Measurements from ENCODE around the gene NUDCD3. TPM values are rescaled to one million over a fixed set of nuclear protein-coding genes. Genes with fewer than 3 reads are reported as not detected.

NUDCD3 gene
- total RNA-seq, 1 experiment from 2014 or later = 94.6 TPM

DNA sequence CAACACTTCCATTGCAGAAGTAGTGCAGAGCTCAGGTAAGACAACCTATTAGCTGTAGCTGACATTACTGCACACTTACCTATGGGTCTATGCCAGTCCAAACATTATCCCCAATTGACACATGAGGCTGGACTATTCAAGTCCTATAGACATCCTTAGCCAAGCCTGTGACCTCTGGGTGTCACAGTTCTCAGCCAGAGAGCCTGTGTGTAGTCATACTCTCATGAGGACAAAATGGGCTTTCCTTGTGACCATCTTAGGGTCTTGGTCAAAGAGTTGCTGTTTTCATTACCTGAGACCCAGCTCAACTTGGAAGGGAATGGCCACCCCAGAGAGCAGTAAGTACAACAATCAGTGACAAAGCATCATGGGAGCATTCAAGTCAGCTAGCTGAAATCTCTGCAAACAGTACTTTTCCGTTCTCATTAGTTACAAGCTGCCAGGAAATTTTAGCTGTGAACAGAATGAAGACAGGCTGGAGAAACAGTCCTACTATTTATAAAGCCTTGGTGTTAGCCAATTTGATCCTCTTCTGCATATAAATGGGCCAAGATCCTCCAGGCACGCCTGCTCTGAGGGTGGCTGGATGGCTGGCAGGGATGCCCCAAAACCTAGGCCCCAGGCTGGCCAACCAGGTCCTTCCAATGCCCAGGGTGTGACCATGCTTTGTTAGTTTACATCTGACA is 44.3 kb downstream of the NUDCD3 start:
- ChIA-PET CTCF (no interaction called here), POLR2A (no interaction called here), RAD21 (ENCODE audit: low non-redundant PET in 1 of 2, low total read pairs in 2 of 2, uncharacterized antibody in 2 of 2, unreplicated experiment in 2 of 2) (no interaction called here)
- Histone ChIP-seq H3K4me2 (ENCODE audit: low read length) (no peak overlapping the region), H3K9ac (ENCODE audit: low read length) (no peak overlapping the region), H3K4me1 (ENCODE audit: control insufficient read depth in 1 of 2, insufficient read depth in 2 of 2, low read length in 2 of 2) (no peaks in the 10 kb centered on the region), H3K36me3 (ENCODE audit: control insufficient read depth in 1 of 2, insufficient read depth in 2 of 2, low read length in 2 of 2) (no peaks in the 10 kb centered on the region), H3K4me3 (replicated peaks in 1 of 2; ENCODE audit: low read depth in 1 of 2, low read length in 2 of 2) (no peak overlapping the region), H2AFZ (ENCODE audit: low read depth, low read length, poor library complexity, severe bottlenecking) (no peak overlapping the region), H3K27me3 (ENCODE audit: insufficient read depth, low read length) (no peaks in the 10 kb centered on the region), H3K27ac (ENCODE audit: low read depth, low read length) (no peak overlapping the region), H4K20me1 (ENCODE audit: insufficient read depth) (no peaks in the 10 kb centered on the region), H3K79me2 (ENCODE audit: insufficient read depth, low read length) (peaks cover 78% of the 10 kb centered on the region), H3K9me2 (ENCODE audit: insufficient read depth) (no peaks in the 10 kb centered on the region), H3K9me3 (ENCODE audit: control insufficient read depth in 1 of 2, insufficient read depth in 1 of 2, low read depth in 1 of 2, low read length in 2 of 2) (no peaks in the 10 kb centered on the region)
- ATAC-seq (no peak), DNase-seq (ENCODE audit: low read depth, low spot score) (no peak)
- intact Hi-C loops (cut with micrococcal nuclease) = no loop called here
- BruUV-seq (replicated peaks) = no TSS peak
- TF ChIP-seq POLR2A (IDR thresholded peaks at IDR 0.05; ENCODE audit: borderline replicate concordance, extremely low read depth, insufficient read depth, insufficient read length) (no peak), EGR1 (IDR thresholded peaks at IDR 0.05; ENCODE audit: low read depth) (no peak), POLR2AphosphoS5 (IDR thresholded peaks at IDR 0.05; ENCODE audit: low read depth, low read length) (no peak), JUND (IDR thresholded peaks at IDR 0.05) (no peak), CEBPB (IDR thresholded peaks at IDR 0.05; ENCODE audit: low read depth) (no peak), SP1 (IDR thresholded peaks at IDR 0.05; ENCODE audit: low read depth) (no peak), CBX3 (IDR thresholded peaks at IDR 0.05; ENCODE audit: low read depth) (no peak), RAD21 (IDR thresholded peaks at IDR 0.05; ENCODE audit: low read depth) (no peak)
- TF ChIP-seq, protein P1, sequence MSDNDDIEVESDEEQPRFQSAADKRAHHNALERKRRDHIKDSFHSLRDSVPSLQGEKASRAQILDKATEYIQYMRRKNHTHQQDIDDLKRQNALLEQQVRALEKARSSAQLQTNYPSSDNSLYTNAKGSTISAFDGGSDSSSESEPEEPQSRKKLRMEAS (IDR thresholded peaks at IDR 0.05) = no peak
- TF ChIP-seq, protein P2, sequence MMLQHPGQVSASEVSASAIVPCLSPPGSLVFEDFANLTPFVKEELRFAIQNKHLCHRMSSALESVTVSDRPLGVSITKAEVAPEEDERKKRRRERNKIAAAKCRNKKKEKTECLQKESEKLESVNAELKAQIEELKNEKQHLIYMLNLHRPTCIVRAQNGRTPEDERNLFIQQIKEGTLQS (IDR thresholded peaks at IDR 0.05) = no peak
- TF ChIP-seq, protein P3, sequence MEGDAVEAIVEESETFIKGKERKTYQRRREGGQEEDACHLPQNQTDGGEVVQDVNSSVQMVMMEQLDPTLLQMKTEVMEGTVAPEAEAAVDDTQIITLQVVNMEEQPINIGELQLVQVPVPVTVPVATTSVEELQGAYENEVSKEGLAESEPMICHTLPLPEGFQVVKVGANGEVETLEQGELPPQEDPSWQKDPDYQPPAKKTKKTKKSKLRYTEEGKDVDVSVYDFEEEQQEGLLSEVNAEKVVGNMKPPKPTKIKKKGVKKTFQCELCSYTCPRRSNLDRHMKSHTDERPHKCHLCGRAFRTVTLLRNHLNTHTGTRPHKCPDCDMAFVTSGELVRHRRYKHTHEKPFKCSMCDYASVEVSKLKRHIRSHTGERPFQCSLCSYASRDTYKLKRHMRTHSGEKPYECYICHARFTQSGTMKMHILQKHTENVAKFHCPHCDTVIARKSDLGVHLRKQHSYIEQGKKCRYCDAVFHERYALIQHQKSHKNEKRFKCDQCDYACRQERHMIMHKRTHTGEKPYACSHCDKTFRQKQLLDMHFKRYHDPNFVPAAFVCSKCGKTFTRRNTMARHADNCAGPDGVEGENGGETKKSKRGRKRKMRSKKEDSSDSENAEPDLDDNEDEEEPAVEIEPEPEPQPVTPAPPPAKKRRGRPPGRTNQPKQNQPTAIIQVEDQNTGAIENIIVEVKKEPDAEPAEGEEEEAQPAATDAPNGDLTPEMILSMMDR (IDR thresholded peaks at IDR 0.05 in 2 of 3, conservative IDR thresholded peaks at IDR 0.05 in 1 of 3; ENCODE audit: borderline replicate concordance in 1 of 3, insufficient read depth in 1 of 3, low read depth in 2 of 3, low read length in 2 of 3) = no peak
- TF ChIP-seq, protein P4, sequence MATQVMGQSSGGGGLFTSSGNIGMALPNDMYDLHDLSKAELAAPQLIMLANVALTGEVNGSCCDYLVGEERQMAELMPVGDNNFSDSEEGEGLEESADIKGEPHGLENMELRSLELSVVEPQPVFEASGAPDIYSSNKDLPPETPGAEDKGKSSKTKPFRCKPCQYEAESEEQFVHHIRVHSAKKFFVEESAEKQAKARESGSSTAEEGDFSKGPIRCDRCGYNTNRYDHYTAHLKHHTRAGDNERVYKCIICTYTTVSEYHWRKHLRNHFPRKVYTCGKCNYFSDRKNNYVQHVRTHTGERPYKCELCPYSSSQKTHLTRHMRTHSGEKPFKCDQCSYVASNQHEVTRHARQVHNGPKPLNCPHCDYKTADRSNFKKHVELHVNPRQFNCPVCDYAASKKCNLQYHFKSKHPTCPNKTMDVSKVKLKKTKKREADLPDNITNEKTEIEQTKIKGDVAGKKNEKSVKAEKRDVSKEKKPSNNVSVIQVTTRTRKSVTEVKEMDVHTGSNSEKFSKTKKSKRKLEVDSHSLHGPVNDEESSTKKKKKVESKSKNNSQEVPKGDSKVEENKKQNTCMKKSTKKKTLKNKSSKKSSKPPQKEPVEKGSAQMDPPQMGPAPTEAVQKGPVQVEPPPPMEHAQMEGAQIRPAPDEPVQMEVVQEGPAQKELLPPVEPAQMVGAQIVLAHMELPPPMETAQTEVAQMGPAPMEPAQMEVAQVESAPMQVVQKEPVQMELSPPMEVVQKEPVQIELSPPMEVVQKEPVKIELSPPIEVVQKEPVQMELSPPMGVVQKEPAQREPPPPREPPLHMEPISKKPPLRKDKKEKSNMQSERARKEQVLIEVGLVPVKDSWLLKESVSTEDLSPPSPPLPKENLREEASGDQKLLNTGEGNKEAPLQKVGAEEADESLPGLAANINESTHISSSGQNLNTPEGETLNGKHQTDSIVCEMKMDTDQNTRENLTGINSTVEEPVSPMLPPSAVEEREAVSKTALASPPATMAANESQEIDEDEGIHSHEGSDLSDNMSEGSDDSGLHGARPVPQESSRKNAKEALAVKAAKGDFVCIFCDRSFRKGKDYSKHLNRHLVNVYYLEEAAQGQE (IDR thresholded peaks at IDR 0.05; ENCODE audit: low read depth) = no peak
